ENCODE results near the gene DDX1. TPM values are rescaled to one million over a fixed set of nuclear protein-coding genes. Genes with fewer than 3 reads are reported as not detected.

DDX1 gene
- total RNA-seq, 3 donors from 2014 or later = 57.4 to 72.6 (median 71.0) TPM

- Histone ChIP-seq H3K27ac (no peak overlapping the region), H3K36me3 (no peaks in the 10 kb centered on the region), H3K27me3 (no peaks in the 10 kb centered on the region), H3K9me3 (no peaks in the 10 kb centered on the region), H3K4me1 (no peaks in the 10 kb centered on the region), H3K4me3 (no peak overlapping the region)
- intact Hi-C loops (cut with DNase I; ENCODE audit: low total_unique reads) = no loop called here
- DNase-seq (ENCODE audit: low spot score in 2 of 2) = no peak
- TF ChIP-seq POLR2A (IDR thresholded peaks at IDR 0.05) (no peak), POLR2AphosphoS5 (IDR thresholded peaks at IDR 0.05) (no peak)
- TF ChIP-seq, protein P1, sequence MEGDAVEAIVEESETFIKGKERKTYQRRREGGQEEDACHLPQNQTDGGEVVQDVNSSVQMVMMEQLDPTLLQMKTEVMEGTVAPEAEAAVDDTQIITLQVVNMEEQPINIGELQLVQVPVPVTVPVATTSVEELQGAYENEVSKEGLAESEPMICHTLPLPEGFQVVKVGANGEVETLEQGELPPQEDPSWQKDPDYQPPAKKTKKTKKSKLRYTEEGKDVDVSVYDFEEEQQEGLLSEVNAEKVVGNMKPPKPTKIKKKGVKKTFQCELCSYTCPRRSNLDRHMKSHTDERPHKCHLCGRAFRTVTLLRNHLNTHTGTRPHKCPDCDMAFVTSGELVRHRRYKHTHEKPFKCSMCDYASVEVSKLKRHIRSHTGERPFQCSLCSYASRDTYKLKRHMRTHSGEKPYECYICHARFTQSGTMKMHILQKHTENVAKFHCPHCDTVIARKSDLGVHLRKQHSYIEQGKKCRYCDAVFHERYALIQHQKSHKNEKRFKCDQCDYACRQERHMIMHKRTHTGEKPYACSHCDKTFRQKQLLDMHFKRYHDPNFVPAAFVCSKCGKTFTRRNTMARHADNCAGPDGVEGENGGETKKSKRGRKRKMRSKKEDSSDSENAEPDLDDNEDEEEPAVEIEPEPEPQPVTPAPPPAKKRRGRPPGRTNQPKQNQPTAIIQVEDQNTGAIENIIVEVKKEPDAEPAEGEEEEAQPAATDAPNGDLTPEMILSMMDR (IDR thresholded peaks at IDR 0.05) = no peak
Observed at GRCh38 chr2:15570104-15570503, 21.6 kb upstream of the DDX1 start.

DNA sequence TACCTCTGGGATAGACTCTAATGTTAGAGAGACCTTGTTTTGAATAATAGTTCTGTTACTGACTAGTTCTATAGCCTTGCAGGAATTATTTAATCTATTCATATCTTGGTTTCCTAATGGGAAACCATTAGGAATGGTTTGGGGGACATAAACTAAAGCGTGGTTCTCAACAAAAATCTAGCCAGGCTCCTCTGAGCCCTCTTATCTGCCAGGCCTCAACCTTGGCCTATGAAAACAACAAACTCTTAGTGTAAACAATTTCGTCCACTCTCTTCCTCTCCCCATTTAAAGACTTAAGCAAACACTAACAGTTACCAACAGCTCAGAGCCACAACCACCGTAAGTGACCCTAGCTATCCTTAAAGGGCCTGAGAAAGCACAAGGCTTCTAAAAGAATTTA lies 19.9 kb upstream of the DDX1 start:
- DNase-seq (ENCODE audit: low spot score in 2 of 2) = no peak
- Histone ChIP-seq H3K4me1 (no peaks in the 10 kb centered on the region), H3K4me3 (no peak overlapping the region), H3K9me3 (no peaks in the 10 kb centered on the region), H3K27me3 (no peaks in the 10 kb centered on the region), H3K36me3 (no peaks in the 10 kb centered on the region), H3K27ac (no peak overlapping the region)
- TF ChIP-seq POLR2AphosphoS5 (IDR thresholded peaks at IDR 0.05) (no peak), POLR2A (IDR thresholded peaks at IDR 0.05) (no peak)
- TF ChIP-seq, protein P1 (IDR thresholded peaks at IDR 0.05) = no peak
- intact Hi-C loops (cut with DNase I; ENCODE audit: low total_unique reads) = no loop called here

GRCh38 chr2:15577071-15577735 lies 14.5 kb upstream of the DDX1 start:
- peak; percentile 62 to 80 for DNase-seq (ENCODE audit: low spot score in 2 of 2)
- H3K4me1 ChIP-seq = no peaks in the 10 kb centered on the region
- H3K36me3 ChIP-seq = no peaks in the 10 kb centered on the region
- H3K27me3 ChIP-seq = no peaks in the 10 kb centered on the region
- no peaks in the 10 kb centered on the region for H3K9me3 ChIP-seq
- H3K27ac ChIP-seq = no peak overlapping the region
- TF ChIP-seq, protein P1 (IDR thresholded peaks at IDR 0.05) = peak; percentile 36 to 62 (median 43)
- TF ChIP-seq POLR2AphosphoS5 (IDR thresholded peaks at IDR 0.05) = no peak
- intact Hi-C loops (cut with DNase I; ENCODE audit: low total_unique reads) = no loop called here
- H3K4me3 ChIP-seq = no peak overlapping the region

- intact Hi-C loops (cut with DNase I; ENCODE audit: low total_unique reads) = no loop called here
Observed at GRCh38 chr2:15579641-15580040, 12.0 kb upstream of the DDX1 start.

GRCh38 chr2:15580451-15580850 lies 11.2 kb upstream of the DDX1 start:
- H3K4me3 ChIP-seq = no peak overlapping the region
- TF ChIP-seq, protein P1 (IDR thresholded peaks at IDR 0.05) = no peak
- TF ChIP-seq POLR2AphosphoS5 (IDR thresholded peaks at IDR 0.05) = no peak
- no peak for TF ChIP-seq POLR2A (IDR thresholded peaks at IDR 0.05)
- DNase-seq (ENCODE audit: low spot score in 2 of 2) = no peak

More at GRCh38 chr2:15579641-15580040, 12.0 kb upstream of the DDX1 start:
- no peaks in the 10 kb centered on the region for H3K4me1 ChIP-seq
- H3K27ac ChIP-seq = no peak overlapping the region
- H3K4me3 ChIP-seq = no peak overlapping the region
- H3K27me3 ChIP-seq = no peaks in the 10 kb centered on the region
- H3K9me3 ChIP-seq = no peaks in the 10 kb centered on the region
- no peaks in the 10 kb centered on the region for H3K36me3 ChIP-seq
- no peak for DNase-seq (ENCODE audit: low spot score in 2 of 2)
- no peak for TF ChIP-seq POLR2A (IDR thresholded peaks at IDR 0.05)
- TF ChIP-seq POLR2AphosphoS5 (IDR thresholded peaks at IDR 0.05) = no peak
- TF ChIP-seq, protein P1 (IDR thresholded peaks at IDR 0.05) = no peak

More at GRCh38 chr2:15580451-15580850, 11.2 kb upstream of the DDX1 start:
- Histone ChIP-seq H3K36me3 (no peaks in the 10 kb centered on the region), H3K27ac (no peak overlapping the region), H3K4me1 (no peaks in the 10 kb centered on the region), H3K27me3 (no peaks in the 10 kb centered on the region), H3K9me3 (no peaks in the 10 kb centered on the region)
- intact Hi-C loops (cut with DNase I; ENCODE audit: low total_unique reads) = no loop called here

All from breast epithelium (tissue), 4 donors.